ENCODE data around the gene ING3.
A peak's percentile ranks its signal among the peaks of the same experiment; 100 is the strongest.

Gene ING3, protein sequence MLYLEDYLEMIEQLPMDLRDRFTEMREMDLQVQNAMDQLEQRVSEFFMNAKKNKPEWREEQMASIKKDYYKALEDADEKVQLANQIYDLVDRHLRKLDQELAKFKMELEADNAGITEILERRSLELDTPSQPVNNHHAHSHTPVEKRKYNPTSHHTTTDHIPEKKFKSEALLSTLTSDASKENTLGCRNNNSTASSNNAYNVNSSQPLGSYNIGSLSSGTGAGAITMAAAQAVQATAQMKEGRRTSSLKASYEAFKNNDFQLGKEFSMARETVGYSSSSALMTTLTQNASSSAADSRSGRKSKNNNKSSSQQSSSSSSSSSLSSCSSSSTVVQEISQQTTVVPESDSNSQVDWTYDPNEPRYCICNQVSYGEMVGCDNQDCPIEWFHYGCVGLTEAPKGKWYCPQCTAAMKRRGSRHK

DNA sequence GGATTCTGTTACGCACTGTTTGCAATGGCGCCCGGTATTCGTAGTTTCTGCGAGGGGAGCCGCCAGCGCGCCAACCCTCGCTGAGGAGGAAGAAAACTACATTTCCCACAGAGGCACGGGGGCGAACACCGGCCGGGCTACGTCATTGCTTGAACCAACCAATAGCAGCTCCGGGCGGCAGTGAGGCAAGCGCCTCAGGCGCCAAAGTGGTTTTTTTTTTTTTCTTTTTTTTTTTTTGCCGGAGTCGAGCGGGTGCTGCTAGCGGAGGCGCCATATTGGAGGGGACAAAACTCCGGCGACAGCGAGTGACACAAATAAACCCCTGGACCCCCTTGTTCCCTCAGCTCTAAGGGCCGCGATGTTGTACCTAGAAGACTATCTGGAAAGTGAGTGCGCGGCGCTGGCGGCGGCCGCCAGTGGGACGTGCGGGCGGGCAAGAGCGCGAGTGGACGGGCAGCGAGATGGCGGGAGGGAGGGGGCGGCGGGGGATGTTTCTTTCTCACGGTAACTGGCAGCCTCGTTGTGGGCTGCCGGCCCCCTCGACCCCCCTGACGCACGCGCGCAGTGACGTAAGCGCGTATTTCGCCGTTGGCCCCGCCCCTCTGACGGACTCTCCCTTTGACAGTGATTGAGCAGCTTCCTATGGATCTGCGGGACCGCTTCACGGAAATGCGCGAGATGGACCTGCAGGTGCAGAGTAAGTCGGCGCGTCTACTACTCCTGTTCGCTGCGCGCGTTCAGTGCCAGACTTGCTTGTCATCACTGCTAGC is at the start of gene ING3:
Gene ING3 (plus strand): TSS at position 239 of the 770 bp plus-strand sequence. CDS start 120 bp downstream, at position 359.
- Histone ChIP-seq H3K9me3 (ENCODE audit: control insufficient read depth in 5 of 5, low read length in 5 of 5) (no peaks in the 10 kb centered on the region), H3K36me3 (ENCODE audit: control insufficient read depth in 5 of 5, insufficient read depth in 5 of 5, low read length in 5 of 5) (peaks cover 4 to 10% (median 7%) of the 10 kb centered on the region in 5 donors), H3K4me3 (ENCODE audit: low read depth in 1 of 5, low read length in 5 of 5) (peak within 1 kb of the TSS; percentile 85 to 99 (median 94)), H3K4me1 (ENCODE audit: control insufficient read depth in 5 of 5, insufficient read depth in 5 of 5, low read length in 5 of 5) (peaks cover 7 to 20% (median 16%) of the 10 kb centered on the region in 5 donors), H3K27me3 (ENCODE audit: control insufficient read depth in 5 of 5, insufficient read depth in 4 of 5, low read length in 5 of 5) (peaks cover 0 to 4% (median 0%) of the 10 kb centered on the region in 5 donors), H3K9ac (ENCODE audit: low read length in 5 of 5) (peak within 1 kb of the TSS; percentile 60 to 89 (median 82)), H3K27ac (ENCODE audit: low read depth, low read length) (peak within 1 kb of the TSS; percentile 95)

DNA sequence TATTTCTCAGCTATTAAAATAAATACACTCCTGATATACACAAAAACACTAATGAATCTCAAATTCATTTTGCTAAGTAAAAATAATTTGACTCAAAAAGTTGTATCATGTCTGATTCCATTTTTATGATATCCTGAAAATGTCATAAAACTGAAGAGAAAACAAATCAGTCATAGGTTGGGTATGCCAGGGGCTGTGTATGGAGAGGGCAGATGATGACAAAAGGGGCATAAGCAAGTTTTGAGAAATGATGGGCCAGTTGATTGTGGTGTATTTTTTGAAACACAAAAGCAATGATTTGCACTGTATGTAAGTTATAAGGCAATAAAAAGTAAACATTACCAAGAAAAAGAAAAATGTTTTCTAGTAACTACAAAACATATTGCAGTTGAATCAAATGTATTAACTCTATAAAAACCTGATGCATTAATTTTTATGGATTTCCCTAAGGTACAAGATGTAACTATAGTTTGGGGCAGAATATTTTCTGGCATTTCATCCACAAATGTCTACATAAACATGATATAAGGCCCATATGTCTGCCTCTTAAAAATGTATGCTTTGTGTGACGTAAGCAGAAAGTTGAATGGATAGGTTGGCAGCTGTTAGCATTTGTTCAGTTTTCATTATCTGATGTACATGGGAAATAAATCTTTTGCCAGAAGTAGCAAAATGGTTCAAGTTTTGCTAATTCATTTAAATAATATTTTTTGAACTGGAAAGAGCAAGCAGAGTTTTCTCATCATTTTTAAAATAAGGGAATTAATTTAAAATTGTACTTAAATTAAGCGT is 35.1 kb upstream of the ING3 start:
- Histone ChIP-seq H3K4me1 (ENCODE audit: control insufficient read depth in 5 of 5, insufficient read depth in 5 of 5, low read length in 5 of 5) (no peaks in the 10 kb centered on the region), H3K4me3 (ENCODE audit: low read depth in 1 of 5, low read length in 5 of 5) (no peak overlapping the region), H3K9ac (ENCODE audit: low read length in 5 of 5) (no peak overlapping the region), H3K9me3 (ENCODE audit: control insufficient read depth in 5 of 5, low read length in 5 of 5) (peaks cover 0 to 4% (median 0%) of the 10 kb centered on the region in 5 donors), H3K27me3 (ENCODE audit: control insufficient read depth in 5 of 5, insufficient read depth in 4 of 5, low read length in 5 of 5) (no peaks in the 10 kb centered on the region), H3K27ac (ENCODE audit: low read depth, low read length) (no peak overlapping the region), H3K36me3 (ENCODE audit: control insufficient read depth in 5 of 5, insufficient read depth in 5 of 5, low read length in 5 of 5) (no peaks in the 10 kb centered on the region)

DNA sequence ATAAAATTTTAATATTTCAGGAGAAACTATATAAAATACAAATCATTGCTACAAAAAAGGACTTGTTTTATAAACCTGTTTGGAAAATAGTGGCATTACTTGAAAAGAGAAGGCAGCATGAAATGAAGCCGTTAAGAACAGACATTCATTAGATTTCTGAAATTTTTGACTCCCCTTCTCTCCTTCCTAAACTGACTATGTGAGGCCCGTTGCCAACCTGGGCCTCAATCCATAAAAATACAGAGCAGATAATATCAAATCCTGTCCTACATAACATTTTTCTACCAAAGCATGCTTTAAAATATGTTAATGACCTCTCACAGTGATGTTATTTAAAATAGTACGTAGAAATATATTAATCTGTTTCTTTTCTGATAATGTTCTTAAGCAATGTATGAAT is 34.5 kb upstream of the ING3 start:
- Histone ChIP-seq H3K4me1 (ENCODE audit: control insufficient read depth in 5 of 5, insufficient read depth in 5 of 5, low read length in 5 of 5) (no peaks in the 10 kb centered on the region), H3K36me3 (ENCODE audit: control insufficient read depth in 5 of 5, insufficient read depth in 5 of 5, low read length in 5 of 5) (no peaks in the 10 kb centered on the region), H3K4me3 (ENCODE audit: low read depth in 1 of 5, low read length in 5 of 5) (no peak overlapping the region), H3K9me3 (ENCODE audit: control insufficient read depth in 5 of 5, low read length in 5 of 5) (peaks cover 0 to 4% (median 0%) of the 10 kb centered on the region in 5 donors), H3K27ac (ENCODE audit: low read depth, low read length) (no peak overlapping the region), H3K9ac (ENCODE audit: low read length in 5 of 5) (no peak overlapping the region), H3K27me3 (ENCODE audit: control insufficient read depth in 5 of 5, insufficient read depth in 4 of 5, low read length in 5 of 5) (no peaks in the 10 kb centered on the region)

DNA sequence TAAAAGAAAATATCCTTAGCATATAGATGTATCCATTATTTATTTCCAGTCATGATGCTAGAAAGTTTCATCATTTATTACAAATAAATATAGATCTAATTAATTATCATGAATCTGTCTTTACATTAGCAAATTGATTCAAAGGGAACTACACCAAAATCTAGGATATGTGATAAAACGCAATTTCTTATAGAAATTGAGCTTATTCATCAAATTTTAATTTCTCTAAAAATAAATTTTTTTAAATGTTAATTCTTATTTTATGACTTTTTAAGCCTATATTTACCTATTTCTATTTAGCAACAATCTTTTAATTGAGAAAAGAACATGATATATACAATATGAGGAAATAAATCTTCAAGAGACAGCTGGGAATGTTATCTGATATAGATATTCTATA is 34.0 kb upstream of the ING3 start:
- H3K4me3 ChIP-seq (ENCODE audit: low read depth in 1 of 5, low read length in 5 of 5) = no peak overlapping the region
- H3K27me3 ChIP-seq (ENCODE audit: control insufficient read depth in 5 of 5, insufficient read depth in 4 of 5, low read length in 5 of 5) = no peaks in the 10 kb centered on the region
- H3K4me1 ChIP-seq (ENCODE audit: control insufficient read depth in 5 of 5, insufficient read depth in 5 of 5, low read length in 5 of 5) = no peaks in the 10 kb centered on the region
- no peak overlapping the region for H3K9ac ChIP-seq (ENCODE audit: low read length in 5 of 5)
- H3K27ac ChIP-seq (ENCODE audit: low read depth, low read length) = no peak overlapping the region
- H3K36me3 ChIP-seq (ENCODE audit: control insufficient read depth in 5 of 5, insufficient read depth in 5 of 5, low read length in 5 of 5) = no peaks in the 10 kb centered on the region
- H3K9me3 ChIP-seq (ENCODE audit: control insufficient read depth in 5 of 5, low read length in 5 of 5) = peaks cover 0 to 4% (median 0%) of the 10 kb centered on the region in 5 donors

DNA sequence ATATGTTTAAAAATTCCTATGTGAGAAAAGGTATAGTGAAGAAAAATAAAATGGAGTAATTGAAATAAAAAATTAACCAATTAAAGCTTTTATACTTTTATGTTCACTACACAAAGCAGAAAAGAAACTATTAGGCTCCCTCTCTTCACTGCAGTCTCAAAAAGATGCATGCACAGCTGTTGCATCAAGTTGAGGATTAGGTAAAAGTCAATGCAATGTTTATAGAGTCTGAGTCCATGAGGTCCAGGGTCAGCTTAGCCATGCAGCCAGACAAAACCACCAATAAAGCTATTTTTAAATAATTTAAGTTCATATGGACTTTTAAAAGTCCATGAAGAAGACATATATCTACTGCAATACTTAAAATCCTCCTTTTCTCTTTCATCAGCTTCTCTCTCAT is 31.1 kb upstream of the ING3 start:
- Histone ChIP-seq H3K36me3 (ENCODE audit: control insufficient read depth in 5 of 5, insufficient read depth in 5 of 5, low read length in 5 of 5) (no peaks in the 10 kb centered on the region), H3K9me3 (ENCODE audit: control insufficient read depth in 5 of 5, low read length in 5 of 5) (no peaks in the 10 kb centered on the region), H3K27ac (ENCODE audit: low read depth, low read length) (no peak overlapping the region), H3K27me3 (ENCODE audit: control insufficient read depth in 5 of 5, insufficient read depth in 4 of 5, low read length in 5 of 5) (no peaks in the 10 kb centered on the region), H3K4me3 (ENCODE audit: low read depth in 1 of 5, low read length in 5 of 5) (no peak overlapping the region), H3K4me1 (ENCODE audit: control insufficient read depth in 5 of 5, insufficient read depth in 5 of 5, low read length in 5 of 5) (no peaks in the 10 kb centered on the region), H3K9ac (ENCODE audit: low read length in 5 of 5) (no peak overlapping the region)

DNA sequence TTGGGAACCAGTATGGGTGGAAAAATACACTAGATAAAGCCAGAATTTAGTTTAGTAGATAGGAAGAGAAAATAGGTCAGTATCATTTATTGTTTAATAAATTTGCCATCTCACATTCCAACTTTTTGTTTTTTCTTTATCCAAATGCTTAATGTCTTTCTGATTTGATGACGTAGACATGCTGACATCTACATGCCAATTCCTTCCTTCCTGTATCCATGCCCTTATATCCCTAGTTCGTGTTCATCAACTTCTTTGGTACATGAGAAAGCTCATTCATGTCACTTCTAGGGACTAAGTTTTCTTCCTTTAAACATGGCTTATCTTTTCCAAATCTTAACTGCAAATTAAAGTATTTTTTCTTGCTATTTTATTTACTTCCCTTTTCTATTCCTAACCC is 30.5 kb upstream of the ING3 start:
- Histone ChIP-seq H3K4me3 (ENCODE audit: low read depth in 1 of 5, low read length in 5 of 5) (no peak overlapping the region), H3K9me3 (ENCODE audit: control insufficient read depth in 5 of 5, low read length in 5 of 5) (no peaks in the 10 kb centered on the region), H3K27ac (ENCODE audit: low read depth, low read length) (no peak overlapping the region), H3K36me3 (ENCODE audit: control insufficient read depth in 5 of 5, insufficient read depth in 5 of 5, low read length in 5 of 5) (no peaks in the 10 kb centered on the region), H3K9ac (ENCODE audit: low read length in 5 of 5) (no peak overlapping the region), H3K27me3 (ENCODE audit: control insufficient read depth in 5 of 5, insufficient read depth in 4 of 5, low read length in 5 of 5) (no peaks in the 10 kb centered on the region), H3K4me1 (ENCODE audit: control insufficient read depth in 5 of 5, insufficient read depth in 5 of 5, low read length in 5 of 5) (no peaks in the 10 kb centered on the region)

DNA sequence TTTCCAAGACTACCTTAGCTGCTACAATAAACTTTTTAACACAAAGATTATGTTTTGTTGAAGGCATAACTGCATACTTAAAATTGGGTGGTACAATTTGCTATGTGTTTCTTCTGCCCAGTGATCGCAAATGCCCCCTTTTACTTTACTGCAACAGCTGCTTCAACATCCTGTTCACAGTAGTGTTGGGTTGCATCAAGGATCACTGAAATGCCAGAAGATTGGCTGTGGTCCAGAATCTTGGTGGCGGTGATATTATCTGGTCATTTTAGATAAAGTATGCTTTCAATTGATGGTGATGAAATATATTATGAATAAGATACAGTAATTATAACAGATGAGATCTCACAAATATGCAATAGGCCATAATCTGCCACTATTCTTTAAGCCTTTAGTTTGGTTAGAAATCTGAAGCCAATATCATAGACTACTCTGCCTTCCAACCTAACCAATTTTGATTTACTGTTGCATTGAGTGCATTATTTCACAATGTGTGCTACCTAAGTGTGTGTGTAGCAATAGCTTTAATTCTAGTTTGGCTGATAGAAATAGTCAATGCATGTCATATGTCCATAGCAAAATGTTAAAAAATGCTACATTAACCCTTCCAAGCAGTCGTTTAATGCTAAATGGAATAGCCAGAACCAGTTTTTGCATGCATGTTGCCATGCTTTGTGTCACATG is 29.8 kb upstream of the ING3 start:
- no peaks in the 10 kb centered on the region for H3K4me1 ChIP-seq (ENCODE audit: control insufficient read depth in 5 of 5, insufficient read depth in 5 of 5, low read length in 5 of 5)
- H3K9ac ChIP-seq (ENCODE audit: low read length in 5 of 5) = no peak overlapping the region
- no peaks in the 10 kb centered on the region for H3K27me3 ChIP-seq (ENCODE audit: control insufficient read depth in 5 of 5, insufficient read depth in 4 of 5, low read length in 5 of 5)
- H3K9me3 ChIP-seq (ENCODE audit: control insufficient read depth in 5 of 5, low read length in 5 of 5) = no peaks in the 10 kb centered on the region
- no peak overlapping the region for H3K4me3 ChIP-seq (ENCODE audit: low read depth in 1 of 5, low read length in 5 of 5)
- no peaks in the 10 kb centered on the region for H3K36me3 ChIP-seq (ENCODE audit: control insufficient read depth in 5 of 5, insufficient read depth in 5 of 5, low read length in 5 of 5)
- H3K27ac ChIP-seq (ENCODE audit: low read depth, low read length) = no peak overlapping the region

DNA sequence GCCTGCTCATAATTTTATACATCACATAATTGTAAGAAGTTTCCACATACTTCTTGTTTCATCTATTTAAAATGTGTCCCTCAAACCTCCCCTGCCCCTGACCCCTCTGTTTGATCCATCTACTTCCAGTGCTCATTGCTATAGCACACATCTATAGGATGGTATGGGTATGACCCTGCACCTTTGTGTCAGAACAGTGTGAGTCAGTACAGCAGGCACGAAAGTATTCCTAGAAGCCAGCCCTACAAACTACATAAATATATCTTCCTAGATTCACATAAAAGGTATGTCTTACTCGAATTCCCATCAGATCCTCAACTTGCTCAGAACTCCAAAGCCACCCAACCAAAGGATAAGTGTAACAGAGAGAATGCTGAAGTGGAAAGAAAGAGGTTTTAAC is 25.7 kb upstream of the ING3 start:
- Histone ChIP-seq H3K27me3 (ENCODE audit: control insufficient read depth in 5 of 5, insufficient read depth in 4 of 5, low read length in 5 of 5) (no peaks in the 10 kb centered on the region), H3K9me3 (ENCODE audit: control insufficient read depth in 5 of 5, low read length in 5 of 5) (no peaks in the 10 kb centered on the region), H3K4me1 (ENCODE audit: control insufficient read depth in 5 of 5, insufficient read depth in 5 of 5, low read length in 5 of 5) (no peaks in the 10 kb centered on the region), H3K9ac (ENCODE audit: low read length in 5 of 5) (no peak overlapping the region), H3K36me3 (ENCODE audit: control insufficient read depth in 5 of 5, insufficient read depth in 5 of 5, low read length in 5 of 5) (no peaks in the 10 kb centered on the region), H3K4me3 (ENCODE audit: low read depth in 1 of 5, low read length in 5 of 5) (no peak overlapping the region), H3K27ac (ENCODE audit: low read depth, low read length) (no peak overlapping the region)

DNA sequence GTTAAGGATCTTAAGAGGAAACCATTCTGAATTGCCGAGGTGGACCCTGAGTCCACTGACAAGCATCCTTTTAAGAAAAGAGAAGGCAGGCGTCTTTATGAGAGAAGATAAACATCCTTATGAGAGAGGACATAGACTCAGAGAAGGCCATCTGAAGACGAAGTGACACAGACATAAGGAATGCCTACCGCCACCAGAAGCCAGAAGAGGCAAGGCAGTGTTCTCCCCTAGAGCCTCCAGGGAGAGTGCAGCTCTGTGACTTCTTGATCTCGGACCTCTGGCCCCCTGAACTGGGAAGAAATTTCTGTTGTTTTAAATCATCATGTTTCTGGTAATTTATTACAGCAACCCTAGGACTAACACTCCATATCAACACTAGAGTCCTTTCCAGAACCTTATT is 25.2 kb upstream of the ING3 start:
- Histone ChIP-seq H3K27ac (ENCODE audit: low read depth, low read length) (no peak overlapping the region), H3K4me3 (ENCODE audit: low read depth in 1 of 5, low read length in 5 of 5) (no peak overlapping the region), H3K27me3 (ENCODE audit: control insufficient read depth in 5 of 5, insufficient read depth in 4 of 5, low read length in 5 of 5) (no peaks in the 10 kb centered on the region), H3K9ac (ENCODE audit: low read length in 5 of 5) (no peak overlapping the region), H3K36me3 (ENCODE audit: control insufficient read depth in 5 of 5, insufficient read depth in 5 of 5, low read length in 5 of 5) (no peaks in the 10 kb centered on the region), H3K9me3 (ENCODE audit: control insufficient read depth in 5 of 5, low read length in 5 of 5) (no peaks in the 10 kb centered on the region), H3K4me1 (ENCODE audit: control insufficient read depth in 5 of 5, insufficient read depth in 5 of 5, low read length in 5 of 5) (no peaks in the 10 kb centered on the region)

Data from subcutaneous abdominal adipose tissue (tissue), 5 donors.